Left forelimb (tissue), 1 donor: Measurements from ENCODE around the gene CEP85.

ENCODE experiments used
- DNase-seq: peaks from one replicate; pipeline ENCODE4 v3.0.0-alpha.2; 2018; ENCODE audit warnings: low spot score

The CEP85 gene

DNA sequence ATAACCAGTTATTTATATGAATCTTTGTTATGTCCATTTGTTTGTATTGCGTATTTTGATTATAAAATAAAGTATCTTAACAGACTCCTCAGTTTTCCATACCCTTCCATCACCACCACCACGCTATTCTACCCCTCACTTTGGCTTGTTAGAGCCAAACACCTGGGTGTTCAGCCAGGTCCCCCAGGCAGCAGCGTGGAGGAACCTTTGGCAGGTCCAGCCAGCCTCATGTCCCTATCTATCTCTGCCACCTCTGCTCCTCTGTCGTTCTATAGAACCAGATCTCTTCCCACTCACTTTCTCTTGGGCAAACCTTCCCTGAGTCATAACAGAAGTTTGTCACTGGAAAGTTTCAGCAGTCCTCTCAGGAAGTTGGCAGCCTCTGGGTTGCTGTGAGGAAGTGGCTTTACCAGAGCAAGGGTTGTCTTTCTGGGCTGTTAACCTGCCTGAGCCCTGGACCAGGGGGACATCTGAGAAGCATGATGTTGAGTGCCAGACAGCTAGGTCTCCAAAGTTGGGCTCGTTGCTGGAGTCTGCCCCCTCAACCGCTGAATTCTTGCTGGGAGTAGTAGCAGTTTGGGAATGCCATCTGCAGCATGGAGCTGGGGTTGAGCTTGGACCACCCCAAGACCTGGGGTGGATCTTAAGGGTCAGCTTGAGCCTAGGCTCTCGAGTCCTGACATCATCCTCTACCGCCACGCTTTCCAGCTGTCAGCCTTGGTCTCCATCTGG is 44.9 kb downstream of the CEP85 start:
- DNase-seq: no peak

DNA sequence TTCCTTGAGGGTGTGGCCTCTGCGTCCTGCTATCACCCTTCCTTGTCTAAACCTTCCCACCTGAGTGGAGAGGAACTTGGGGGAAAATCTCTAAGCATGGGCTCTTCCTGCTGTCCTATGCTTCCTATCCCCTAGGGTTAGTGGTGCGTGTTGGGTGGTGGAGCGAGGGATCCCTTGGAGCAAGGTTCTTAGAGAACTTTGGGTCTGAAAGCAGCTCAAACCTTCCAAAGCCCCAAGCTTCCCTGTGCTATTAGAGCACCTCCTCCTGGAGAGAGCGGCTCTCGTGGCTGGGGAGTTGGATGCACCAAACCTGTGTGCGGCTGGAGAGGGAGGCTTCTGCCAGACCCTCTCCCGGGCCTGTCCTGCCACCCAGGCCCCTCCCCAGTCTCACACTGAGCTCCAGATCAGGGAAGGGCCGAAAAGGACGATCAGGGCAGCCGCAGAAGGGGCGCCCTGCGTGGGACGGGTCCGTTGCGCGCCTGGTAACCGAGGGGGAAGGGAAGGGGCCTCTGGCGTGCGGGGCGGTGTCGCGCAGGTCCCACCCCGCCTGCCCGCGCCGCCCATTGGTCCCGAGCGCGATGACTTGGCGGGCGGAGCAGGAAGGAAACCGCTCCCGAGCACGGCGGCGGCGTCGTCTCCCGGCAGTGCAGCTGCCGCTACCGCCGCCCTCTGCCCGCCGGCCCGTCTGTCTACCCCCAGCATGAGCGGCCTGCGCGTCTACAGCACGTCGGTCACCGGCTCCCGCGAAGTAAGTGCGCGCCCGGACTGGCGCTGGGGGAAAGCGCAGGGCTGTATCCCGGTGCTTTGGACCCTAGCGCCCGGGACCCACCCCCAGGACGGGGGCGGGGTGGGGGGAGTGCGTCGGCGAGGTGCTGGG is 45.7 kb downstream of the CEP85 start, which contains the start of gene SH3BGRL3:
Gene SH3BGRL3, plus strand, starts transcription at position 631 of the 877 bp plus-strand sequence. Its CDS starts 70 bp downstream, at position 701.
- DNase-seq: peak; percentile 91

DNA sequence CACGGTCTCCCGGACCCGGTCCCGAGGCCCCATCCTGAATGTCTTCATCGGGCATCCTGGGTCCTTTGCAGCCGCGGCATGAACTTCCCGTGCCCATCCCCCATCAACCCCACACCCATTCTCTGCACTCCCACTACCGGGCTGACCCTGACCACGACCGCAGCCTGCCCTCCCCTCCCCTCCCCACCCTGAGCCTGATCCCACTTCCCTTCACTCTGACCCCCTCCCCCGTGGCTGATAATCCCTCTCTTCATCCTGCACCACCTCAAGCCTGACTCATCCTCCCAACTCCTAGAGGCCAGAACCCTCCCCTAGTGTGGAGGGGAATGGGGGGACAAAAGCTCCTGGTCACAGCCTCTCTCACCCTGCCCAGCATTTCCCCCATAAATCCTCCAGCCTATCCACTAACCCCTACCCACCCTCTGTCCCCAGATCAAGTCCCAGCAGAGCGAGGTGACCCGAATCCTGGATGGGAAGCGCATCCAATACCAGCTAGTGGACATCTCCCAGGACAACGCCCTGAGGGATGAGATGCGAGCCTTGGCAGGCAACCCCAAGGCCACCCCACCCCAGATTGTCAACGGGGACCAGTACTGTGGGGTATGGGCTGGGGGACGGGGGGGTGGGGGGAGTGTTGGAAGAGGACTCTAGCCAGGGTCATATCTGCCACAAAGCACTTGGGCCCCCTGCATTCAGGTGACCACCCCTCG is 46.5 kb downstream of the CEP85 start:
- peak; percentile 70 for DNase-seq

DNA sequence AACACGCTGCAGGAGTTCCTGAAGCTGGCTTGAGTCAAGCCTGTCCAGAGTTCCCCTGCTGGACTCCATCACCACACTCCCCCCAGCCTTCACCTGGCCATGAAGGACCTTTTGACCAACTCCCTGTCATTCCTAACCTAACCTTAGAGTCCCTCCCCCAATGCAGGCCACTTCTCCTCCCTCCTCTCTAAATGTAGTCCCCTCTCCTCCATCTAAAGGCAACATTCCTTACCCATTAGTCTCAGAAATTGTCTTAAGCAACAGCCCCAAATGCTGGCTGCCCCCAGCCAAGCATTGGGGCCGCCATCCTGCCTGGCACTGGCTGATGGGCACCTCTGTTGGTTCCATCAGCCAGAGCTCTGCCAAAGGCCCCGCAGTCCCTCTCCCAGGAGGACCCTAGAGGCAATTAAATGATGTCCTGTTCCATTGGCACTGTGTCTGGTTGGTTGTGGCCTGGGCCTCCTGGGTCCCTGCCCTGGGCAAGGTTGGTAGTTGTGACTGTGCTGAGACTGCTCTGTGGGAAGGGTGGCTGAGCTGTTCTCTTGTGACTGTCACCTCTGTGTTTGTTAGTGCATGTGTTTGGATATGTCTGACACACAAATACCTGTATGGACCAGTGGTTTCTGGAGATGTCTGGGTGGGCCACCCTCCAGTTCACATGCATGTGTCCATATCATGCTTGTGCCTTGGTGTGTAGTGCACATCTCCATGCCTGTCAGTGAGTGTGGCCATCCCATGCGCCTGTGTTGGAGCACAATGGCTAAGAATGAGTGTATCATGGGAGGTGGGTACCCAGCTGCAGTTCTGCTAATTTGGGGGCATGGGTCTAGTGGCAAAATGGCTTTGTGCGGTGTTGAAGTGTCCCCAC is 47.3 kb downstream of the CEP85 start:
- DNase-seq: no peak

DNA sequence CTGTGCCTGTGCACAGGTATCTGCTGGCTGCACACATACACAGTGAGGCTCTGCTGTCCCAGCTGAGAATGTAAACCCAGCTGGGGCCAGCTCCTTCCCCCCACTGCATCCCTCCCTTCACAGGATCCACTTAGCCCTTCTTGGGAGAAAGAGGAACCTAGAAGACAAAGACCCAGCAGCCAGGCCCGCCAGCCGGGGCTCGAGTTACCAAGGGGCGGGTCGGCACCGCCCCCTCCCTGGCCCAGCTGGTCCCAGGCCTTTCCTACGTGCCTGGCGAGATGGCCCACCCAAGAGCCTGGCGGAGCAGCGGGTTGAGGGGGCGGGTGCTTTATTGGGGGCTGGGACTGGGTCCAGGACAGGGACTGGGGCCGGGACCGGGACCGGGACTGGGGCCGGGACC is 48.0 kb downstream of the CEP85 start:
- DNase-seq: peak; percentile 73

DNA sequence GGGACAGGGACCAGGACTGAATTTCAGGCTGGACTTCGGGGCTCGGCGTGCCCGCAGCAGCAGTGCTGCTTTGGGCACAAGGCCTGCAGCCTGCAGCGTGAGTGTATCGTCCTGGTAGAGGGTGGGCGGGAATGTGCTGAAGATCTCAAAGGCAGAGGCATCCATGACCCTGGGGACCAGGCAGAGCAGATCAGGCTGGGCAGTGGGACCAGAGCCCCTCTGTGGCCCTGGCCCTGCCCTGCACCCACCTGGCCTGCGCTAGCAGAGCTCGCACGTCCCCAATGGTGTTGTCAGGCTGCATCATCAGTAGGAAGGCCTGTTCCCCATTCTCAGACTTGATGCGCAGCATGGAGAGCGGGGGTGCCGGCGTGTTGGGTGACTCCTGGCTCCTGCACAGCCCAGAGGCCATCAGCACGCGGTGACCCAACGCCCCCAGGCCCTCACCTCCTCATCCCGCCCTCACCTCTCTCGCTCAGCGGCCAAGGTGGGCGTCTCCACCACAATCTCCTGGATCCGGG is 48.5 kb downstream of the CEP85 start:
- no peak for DNase-seq

DNA sequence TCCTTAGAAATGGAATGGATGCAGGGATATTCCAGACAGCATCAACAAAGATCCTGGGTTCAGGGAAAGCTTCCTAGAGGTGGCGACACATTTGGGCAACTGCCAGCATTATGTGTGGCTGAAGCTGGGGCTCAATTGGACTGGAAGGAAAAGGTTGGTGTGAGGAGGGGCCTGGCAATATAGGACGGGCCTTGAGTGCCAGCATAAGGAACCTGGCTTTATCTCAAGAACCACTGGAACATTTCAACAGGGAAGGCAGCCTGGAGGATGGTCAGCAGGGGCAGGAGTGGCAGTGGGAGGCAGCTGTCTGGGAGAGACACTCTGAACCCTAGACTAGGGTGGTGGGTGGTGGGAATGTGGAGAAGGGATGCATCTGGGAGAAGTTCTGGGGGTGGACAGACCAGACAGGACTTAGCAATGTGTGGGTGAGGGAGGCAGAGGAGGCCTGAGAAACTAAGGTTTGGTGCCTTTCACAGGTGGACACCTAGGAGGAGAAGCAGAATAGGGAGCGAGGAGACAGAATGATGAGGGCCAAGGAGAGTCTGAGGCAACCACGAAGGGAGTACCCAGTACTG is 49.4 kb downstream of the CEP85 start:
- no peak for DNase-seq

DNA sequence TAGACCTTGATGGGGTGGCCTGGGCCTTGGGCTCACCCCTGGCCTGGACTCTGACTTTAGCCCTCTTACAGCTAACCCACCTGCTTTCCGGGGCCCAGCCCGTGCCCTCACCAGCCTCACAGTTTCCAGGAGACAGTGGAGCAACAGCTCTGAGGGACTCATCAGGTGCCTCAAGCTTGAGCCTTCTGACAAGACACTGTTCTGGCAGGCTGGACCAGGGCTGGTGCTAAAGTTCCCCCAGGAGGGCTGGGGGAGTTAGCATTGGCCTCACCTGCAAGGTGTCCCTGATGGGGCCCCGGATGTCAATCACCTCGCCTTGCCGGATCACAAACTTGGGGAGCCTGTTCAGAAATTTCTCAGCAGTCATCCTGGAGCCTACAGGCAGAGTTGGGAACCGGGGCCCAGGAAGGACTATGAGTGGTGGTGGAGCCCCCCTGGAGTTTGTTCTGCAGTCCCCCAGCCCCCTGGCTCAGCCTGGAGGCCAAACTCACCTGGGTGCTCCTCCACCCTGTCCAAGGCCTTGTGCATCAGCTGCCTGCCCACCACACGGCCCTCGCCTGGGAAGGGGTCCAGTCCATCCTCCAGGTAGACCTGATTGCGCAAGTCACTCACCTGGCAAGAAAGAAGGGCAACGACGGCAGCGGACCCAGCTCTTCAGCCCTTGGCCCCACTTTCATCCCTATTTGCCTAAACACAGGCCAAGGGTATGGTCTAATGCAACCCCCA is 50.0 kb downstream of the CEP85 start:
- no peak for DNase-seq

DNA sequence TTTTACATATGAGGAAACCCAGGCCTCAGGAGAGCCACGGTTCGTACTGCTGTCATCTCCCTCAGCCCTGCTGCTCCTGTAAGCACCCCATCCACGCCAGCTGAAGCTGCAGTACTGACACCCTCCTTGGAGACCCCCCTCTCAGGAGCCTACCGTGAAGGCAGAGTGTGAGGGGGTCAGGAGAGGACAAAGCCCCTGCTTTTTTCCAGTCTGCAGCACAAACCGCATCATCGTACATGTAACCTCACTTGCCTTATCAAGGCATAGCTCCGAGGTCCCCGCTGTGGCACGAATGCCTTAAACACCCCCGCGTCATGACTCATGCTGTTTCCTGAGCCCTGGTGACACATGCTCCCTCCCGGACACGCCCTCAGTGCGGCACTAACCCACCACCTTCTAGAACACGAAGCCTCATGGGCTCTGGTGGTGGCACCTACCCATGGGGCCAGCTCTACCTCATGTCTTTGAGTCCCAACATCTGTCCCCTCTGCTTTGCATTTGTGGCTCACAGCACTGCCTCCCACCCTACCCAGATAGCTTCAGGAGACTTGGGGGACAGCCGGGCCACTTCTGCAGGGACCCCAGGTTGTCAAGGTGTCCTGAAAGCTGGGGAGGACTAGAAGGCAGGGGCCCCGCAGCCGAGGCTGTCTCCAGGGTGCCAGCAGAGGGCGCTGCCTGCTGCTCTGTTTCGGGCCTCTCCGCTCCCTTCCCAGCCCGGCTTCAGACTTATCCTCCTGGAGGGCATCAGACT is 50.8 kb downstream of the CEP85 start:
- peak; percentile 67 for DNase-seq

DNA sequence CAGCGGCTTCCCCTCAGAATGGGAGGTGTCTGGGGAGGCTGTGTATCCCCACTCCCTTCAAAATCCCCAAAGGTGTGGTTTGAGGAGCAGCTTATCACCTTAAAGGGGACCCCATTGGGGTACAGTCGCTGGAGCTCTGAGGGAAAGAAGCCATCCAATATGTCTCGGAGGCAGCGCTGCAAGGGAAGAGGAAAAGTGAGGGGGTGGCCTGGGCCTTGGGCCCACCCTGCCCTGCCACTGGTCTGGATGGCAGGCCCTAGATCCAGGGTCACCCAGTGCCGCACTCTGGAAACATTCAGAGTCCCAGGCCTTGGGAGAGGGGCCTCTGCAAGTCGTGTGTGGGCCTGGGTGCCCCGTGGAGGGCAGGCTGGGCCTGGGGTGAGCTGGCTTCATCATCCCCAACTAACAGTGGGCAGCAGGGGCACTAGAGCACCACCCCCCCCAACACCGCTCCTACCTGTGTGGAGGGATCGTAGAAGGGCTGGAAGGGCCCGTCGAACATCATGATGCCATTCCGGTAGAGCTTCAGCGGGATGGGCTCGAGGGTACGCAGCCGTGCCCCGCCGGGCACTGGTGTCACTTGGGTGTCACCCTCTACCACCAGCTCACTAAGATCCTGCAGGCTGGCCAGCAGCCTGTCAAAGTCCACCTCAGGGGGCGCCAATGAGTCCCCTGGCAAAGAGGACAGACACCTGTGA is 51.5 kb downstream of the CEP85 start:
- DNase-seq: no peak

DNA sequence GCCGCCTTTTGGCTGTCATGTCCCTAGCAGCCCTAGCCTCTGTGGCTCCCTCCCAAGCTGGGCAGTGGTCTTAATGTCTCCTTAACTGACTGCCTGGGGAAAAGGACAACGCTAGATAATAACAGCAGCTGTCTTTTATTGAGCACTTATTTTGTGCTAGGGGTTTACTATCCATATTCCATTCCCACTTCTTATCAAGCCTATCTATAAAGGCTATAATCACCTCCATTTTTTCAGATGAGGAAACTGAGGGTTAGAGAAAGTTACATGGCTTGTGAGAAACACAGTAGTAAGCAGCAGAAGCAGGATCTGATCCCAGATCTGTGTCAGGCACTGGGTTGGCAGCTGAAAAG is 52.0 kb downstream of the CEP85 start:
- DNase-seq: no peak

DNA sequence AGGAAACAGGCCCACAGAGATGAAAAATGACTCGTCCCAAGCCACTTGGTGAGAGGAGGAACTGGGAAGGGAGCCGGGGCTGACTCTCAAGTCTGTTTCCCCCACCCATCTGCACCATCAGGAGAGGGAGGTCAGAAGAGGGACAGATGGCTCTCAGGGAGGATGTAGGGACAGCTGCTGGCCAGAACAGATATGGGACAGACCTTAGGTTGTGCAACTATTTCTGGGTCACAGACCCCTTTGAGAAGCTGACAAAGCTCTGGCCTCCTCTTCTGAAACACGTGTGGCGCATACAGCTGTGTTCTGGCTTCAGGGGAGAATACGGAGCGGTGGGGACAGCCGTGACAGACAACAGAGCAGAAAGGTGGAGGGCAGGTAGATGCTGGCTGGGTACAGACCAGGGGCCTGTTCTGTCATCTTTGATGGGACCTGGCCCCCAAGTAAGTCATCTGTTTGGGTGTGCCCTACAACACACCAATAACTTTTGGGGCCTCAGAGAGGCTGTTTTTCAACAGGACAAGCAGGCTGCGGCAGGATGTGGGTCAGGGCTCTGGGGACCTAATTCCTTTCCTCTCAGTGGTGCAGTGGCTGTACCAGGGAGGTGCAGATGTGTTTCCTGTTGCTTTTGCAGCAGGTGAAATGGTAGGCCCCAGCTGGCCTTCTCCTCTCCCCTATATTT is 53.2 kb downstream of the CEP85 start:
- DNase-seq: no peak

DNA sequence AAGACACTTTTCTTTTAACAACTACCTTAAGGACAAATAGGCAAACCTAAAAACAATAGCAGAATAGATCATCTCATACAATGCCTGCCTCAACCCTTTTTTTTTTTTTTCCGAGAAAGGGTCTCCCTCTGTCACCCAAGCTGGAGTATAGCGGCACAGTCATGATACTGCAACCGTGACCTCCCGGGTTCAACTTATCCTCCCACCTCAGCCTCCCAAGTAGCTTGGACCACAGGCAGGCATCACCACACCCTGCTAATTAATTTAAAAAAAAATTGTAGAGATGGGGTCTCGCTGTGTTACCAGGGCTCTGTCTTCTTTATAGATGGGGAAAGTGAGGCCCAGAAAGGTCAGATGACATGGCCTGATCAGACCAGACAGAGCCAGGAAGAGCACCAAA is 53.8 kb downstream of the CEP85 start:
- no peak for DNase-seq

DNA sequence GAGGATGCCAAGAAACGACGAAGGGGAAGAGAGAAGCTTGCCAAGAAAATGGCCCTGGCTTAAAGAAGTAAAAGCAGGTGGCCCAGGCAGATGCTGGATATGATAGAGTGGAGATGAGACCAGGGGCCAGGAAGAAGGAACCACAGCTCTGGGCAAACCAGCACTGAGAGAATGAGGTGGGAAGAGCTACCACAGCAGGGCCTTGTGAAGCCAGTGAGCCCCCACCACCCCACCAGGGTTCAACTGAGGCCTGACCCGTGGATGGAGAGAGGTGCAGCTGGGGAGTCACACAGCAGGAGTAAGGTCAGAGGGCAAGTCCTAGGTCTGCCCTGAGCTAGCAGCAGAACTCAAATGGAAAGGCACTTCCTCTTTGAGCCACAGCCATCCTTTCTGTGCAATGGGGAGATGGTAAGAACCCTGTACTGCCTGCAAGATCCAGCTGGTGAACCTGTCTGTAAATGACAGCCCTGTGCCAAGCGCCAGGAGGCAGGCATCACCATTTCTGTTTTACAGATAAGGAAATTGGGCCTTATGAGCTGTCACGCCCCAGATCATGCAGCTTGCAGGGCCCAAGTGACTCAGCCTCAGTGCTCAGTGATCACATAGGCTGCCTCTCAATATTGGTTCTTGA is 54.4 kb downstream of the CEP85 start:
- DNase-seq: no peak

DNA sequence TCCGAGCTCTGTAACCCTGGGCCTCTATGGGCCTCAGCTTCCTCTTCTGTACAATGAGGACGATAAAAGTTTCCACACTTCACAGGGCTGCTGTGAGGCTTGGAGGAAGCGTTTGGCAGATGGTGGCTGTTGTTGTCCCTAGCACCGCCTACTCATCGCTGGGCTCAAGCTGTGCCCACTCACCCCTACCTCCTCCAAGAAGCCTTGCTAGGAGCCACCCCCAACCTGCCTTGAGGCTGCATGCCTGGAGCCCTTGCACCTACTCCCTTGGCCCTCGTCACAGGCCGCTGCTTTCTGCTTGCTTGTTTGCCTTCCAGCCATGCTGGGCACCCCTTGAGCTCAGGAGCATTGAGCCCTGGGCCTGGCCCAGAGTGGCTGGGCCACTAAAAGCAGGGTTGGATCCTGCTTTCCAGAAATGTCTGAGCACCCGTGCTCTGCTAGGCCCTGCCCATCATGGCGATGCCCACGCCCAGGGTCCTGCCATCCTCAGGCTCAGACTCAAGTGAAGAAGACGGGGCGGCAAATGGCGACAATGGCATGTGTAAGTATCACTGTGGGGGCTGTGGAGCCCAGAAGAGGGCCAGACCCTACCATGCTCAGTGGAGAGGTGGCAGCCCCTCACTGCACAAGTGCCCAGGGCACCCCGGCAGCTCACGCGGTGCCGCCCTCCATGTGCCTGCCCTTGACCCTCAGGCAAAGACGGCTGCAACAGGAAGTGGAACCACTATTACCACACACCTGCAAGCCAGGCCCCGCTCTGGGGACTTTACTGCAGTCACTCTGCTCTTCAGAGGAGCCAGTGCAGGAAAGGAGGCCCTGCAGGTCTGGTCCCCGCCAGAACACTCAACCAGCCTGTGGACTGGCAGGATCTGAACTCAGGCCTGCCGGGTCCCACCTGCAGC is 55.4 kb downstream of the CEP85 start:
- DNase-seq: peak; percentile 65

DNA sequence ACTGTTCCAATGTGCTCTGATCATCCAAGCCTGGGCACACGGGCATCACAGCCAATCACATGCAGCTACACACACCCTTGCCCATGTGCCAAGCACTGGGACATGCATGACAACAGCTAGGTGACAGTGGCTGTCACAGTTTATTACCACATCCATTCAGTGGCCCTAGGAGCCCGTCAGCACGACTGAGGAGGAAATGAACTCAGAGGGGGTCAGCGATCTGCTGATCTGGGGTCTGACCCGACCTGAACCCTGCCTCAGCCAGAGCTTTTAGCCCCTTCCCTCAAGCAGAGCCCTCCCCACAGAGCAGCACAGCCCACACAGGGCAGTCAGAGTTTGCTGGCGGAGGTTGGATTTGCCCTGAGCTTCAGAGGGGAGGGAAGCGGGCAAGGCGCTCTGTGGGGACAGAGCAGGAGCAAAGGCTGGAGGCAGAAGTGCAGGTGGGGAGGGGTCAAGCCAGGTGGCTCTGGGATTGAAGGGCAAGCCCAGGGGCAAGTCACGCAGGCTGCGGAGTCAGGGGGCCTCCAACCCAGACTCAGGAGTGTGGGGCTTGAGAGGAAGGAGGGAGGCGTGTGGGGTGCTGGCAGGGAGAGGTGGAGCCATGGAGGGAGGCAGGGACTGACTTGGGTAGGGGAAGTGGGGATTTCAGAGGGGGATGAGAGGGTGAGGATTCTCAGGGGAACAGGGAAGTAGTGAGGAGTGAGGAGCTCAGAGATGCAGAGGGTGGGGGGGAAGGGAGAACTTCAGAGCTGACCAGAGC is 56.3 kb downstream of the CEP85 start:
- DNase-seq: no peak
